ENCODE measurements around the gene DAPL1.

The DAPL1 gene, protein sequence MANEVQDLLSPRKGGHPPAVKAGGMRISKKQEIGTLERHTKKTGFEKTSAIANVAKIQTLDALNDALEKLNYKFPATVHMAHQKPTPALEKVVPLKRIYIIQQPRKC

DNA sequence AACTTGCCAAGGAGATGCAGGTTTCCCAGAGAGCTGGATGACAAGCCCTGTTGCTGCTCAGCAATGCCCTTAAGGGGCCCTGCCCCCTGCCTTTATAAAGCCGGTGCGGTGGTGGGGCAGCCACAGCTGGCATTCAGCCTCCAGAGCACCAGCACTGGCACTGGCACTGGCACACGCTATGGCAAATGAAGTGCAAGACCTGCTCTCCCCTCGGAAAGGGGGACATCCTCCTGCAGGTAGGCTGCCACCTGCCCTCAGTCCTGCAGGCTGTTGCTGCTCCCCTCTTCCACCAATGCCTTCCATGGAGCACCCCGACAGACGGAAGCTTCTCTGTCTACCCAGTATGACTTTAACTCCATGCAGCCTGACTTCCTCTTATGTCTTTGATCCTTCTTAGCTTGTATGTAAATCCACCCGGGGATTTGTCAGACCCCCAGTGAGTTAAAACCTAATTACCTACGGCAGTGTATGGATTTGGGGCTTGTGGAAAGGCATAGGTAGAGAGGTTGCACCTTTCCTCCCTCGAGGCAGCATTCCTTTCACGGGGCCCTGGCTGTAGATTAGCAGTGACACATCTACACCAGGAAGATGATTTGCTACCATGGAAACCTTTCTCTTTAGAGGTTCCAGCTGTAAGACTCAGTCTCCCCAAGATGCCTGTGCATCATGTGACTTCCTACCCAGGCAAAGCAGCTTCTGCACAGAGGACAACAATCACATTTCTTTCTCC is at the start of gene DAPL1:
Gene DAPL1, plus strand, starts transcription at position 123 of the 730 bp plus-strand sequence. Its CDS starts 56 bp downstream, at position 179.
- no peak for DNase-seq (ENCODE audit: low read depth, low spot score)

DNA sequence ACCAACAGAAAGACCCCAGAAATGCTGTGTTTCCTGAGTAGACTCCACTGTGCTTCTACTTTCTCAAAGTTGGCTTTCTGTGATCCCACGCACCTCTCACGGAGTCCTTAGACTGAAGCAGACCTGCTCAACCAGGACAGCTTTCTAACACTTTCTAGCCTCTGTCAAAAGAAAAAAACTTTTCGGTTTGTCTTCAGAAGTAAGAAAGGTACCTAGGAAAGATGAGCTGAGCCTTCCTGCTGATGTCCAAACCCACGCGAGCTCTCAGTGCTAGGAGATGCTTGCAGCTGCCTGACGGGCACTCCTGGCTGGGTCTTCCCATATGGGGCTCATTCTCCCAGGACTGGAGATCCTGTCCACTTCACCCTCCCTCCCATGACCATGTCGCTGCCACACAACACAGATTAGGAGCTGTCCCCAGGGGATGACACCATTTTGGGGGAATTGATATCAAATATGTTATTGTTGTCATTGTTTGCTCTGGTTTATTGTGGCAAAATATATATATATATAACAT is 49.2 kb upstream of the DAPL1 start:
- no peak for DNase-seq (ENCODE audit: low read depth, low spot score)

DNA sequence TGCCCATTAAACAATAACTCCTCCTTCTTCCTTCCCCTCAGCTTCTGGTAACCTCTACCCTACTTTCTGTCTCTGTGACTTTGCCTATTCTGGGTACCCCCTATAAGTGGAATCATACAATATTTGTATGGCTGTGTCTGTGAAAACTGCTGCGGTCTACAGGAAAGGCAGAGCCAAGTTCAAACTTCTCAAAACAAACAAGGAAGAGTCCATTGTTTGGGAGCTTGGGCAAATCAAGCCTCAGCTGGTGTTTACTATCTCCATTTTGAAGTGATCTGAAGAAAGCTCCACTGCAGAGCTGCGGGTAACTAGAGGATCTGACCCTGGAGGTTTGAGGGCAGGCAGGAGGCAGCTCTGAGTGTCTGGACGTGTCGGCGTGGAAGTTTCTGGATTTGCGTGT is 48.6 kb upstream of the DAPL1 start:
- DNase-seq (ENCODE audit: low read depth, low spot score) = no peak

DNA sequence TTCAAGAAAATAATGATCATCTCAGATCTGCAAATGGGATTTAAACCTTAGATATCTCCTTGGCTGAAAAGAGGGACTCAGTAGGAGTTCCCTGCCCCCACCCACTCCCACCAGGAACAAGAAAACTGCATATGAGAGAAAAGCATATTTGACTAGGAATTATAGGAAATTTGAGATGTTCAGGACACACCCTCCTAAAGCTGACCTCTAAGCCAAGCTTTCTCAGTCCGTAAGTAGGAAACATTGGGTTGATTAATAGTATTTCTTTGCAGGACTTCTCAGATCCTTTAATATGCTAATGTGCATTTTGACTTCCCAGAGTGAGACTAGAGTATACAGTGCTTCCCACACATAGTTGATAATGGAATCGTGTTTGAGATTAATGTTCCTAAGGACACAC is 47.8 kb upstream of the DAPL1 start:
- no peak for DNase-seq (ENCODE audit: low read depth, low spot score)

DNA sequence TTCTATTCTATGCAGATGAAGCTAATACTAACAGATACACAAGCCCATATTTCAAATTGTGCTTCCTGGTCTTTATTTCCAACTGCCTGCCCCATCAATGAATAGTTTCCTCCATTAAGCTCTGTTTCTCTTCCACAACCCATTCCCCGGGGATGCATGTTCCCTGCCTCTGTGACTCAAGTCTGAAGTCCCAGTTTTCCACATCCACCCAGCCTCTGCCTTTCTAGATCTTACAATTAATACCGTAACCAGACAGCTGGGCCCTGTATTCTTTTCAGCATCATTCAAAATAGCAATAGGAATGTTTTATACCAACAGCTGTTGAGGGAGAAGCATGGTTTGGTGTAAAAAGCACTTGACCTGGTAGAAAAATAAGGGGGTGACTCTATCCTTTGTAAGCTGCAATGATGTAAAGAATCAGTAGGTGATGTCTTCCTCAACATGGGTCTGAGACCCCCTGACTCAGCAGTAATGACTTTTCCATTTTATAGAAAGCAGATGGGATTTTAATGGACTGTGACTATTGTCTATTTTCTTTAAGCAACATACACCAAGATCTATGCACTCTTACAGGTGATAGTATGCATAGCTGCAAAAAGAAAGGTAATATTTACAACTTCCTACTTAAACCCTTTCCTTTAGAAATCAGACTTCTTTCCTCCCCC is 46.1 kb upstream of the DAPL1 start:
- no peak for DNase-seq (ENCODE audit: low read depth, low spot score)

DNA sequence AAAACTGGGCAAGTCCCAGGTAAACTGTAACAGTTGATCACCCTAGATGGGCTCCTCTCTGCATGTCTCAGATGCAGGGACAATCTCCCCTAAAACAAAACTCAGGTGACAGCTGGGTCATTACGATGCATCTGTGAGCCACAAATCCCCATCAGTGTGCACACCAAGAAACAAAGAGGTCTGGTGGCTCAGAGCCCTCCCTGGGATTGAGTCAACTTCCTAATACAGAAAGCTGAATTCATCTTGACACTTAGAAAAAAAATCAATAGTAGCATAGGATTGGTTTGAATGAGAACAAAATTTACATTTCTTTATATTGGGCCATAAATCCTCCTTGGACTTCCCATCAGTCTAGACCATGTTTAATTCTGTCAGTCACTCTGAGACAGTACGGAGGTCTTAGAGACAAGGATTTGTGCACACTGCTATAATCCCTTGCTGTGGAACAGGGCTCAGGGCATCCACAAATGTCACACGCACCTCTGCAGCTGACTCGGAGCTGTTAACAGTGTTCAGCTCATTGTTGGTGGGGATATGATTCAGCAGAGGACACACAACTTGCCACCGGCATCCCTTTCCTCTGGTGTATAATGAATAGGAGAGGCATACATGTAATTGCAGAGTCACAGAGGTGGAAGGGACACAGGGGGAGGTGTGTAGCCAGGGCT is 44.5 kb upstream of the DAPL1 start:
- no peak for DNase-seq (ENCODE audit: low read depth, low spot score)

DNA sequence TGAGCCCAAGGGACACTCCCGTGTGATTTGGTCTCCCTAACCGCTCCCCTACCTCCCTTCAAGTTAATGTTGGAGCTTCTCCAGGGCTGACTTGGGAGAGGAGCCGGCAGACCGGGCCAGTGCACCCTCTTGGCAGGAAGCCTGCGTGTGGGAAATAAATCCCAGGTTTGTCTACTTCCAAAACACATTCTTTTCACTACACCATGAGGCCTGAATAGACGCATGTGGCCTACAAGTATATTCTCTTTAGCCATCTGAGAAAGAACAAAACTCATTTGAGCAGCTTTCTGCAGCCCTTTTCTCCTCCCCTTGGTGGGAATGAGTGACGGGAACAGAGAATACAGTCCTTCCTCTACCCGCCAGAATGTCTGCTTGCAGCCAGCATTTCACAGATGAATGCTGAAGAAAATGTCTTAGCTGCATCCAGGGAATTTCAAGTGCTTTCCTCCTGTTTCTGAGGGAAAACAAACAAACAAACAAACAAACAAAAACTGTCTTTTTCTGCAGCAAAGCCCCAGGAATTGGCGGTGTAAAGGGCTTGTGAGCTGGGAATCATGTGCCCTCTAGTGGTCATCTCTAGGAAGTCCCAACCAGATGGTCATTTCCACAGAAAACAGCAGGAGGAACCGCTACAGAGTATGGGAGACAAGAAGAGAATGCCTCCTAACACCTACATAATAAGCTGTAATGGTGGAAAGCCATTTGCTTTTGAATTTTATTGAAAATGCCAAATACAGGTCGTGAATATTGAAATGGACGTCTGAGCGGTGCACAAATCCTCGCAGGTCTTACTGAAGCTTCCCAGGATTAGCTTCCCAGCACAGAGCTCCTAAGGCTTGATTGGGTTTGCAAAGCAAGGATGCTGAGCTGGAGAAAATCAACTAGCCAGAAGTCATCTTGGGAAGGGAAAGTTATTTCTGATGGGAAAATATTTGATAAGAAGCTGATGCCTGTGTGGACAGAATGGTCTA is 41.2 kb upstream of the DAPL1 start:
- DNase-seq (ENCODE audit: low read depth, low spot score) = no peak

DNA sequence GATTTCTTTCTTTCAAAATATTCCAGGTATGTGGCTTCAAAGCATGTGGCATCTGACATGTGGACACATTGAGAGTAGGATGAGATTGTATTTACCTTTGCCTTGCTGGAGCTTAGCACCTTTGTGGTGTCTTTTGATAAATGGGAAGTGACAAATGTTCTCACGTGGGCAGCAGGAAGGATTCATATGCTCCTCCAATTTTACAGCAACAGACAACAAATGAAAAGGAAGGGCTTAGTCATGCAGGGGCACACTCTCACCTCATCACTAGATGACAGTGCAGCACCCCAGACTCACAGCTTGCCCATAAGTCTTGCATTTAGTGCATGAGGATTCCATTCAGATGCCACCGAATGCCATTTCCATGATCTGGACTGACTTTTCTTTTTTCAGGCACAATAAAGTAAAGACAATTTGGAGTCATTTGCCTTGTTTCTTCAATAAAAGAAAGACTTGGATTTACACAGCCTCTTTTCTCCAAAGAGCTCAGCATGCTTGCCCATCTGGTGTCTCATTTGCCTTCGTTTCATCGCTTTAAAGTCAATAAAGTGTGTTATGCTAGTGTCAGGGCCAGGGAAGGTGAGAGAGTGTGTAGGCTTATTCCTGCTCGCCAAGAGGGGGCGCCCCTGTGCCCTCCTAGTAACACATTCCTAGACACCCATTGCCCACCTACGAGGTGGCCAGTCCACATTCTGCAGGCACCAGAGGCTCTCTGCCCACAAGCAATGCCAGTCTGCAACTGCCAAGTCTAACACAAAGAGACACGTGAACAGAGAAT is 39.6 kb upstream of the DAPL1 start:
- no peak for DNase-seq (ENCODE audit: low read depth, low spot score)

DNA sequence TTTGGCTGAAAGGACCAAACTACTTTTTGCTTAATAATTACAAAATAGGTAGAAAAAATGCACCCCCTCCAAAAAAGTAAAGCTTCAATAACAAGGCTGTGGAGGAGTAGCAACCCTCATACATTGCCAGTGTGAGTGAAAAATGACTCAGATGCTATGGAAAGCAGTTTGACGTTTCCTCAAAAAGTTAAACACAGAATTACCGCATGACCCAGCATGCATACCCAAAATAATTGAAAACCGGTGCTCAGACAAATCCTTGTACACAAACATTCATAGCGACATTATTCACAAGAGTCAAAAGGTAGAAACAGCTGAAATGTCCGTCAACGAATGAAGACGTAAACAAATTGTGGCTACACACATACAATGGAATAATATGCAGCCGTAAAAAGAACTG is 38.8 kb upstream of the DAPL1 start:
- no peak for DNase-seq (ENCODE audit: low read depth, low spot score)

DNA sequence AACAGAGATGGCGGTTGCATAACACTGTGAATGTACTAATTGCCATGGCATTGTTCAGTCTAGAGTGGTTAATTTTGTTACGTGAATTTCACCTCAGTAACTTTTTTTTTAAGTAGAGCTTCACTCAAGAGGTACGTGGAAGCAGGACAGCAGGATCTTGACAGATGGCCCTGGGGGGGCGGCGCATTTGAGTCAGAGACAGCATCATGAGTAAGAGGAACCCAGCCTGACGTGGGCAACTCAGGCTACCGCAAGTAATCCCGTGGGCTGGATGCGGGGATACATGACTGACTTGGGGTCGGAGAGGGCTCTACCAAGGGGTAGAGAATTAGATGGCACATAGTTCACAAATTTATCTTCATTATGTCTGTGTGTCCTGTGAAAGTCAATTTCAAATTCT is 38.1 kb upstream of the DAPL1 start:
- no peak for DNase-seq (ENCODE audit: low read depth, low spot score)

DNA sequence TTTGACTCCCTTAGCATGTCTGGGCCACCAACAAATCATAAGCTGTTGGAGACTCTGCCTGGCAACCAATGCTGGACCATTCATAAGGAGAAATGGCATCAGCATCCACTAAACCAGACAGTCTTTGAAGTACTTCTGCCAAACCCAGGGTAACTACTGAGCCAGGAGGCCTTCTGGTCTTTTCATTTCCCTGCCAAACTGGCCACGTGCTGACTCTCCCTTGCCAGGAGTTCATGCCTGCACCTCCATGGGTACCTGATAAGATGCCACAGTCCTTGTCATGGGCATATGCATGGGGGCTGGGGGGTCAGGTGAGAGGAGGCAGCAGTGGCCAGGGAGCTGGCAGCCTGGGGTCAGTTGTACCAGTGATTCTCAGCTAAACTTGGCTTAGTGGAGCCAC is 34.2 kb upstream of the DAPL1 start:
- DNase-seq (ENCODE audit: low read depth, low spot score) = no peak

DNA sequence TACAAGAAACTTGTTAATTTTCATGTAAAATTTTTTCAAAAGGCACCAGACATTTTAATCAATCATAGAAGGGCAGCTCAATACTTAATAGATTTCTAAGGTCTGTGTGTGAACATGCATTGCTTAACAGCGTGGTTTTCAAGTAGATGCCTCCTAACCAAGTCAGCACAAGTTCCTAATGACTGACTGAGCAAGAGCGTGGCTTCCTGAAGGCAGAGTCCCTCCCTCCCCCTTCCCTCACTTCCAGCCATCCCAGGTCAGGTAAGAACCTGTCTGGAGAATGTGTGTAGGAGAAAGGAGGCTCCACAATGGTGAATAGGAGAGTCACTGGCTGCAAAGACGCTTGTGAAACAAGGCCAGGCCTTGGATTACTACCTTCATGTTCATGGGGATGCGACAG is 33.5 kb upstream of the DAPL1 start:
- DNase-seq (ENCODE audit: low read depth, low spot score) = no peak

DNA sequence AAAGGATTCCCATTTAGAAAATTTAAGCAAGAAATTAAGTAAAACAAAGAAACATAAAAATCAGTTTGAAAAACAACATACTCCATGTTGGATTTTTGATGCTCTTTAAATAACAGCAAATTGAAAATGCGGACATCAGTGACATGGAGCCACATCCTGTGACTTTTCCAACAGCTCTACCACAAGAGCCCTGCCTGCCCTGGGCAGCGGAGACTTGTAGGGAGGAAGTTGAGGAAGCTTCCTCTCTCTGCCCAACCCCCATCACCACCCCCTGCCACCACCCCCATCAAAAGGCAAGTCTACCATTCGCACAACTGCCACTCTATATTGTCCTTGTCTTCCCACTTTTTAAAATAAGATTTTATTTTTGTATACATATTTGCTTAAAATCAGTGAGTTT is 32.8 kb upstream of the DAPL1 start:
- DNase-seq (ENCODE audit: low read depth, low spot score) = no peak

DNA sequence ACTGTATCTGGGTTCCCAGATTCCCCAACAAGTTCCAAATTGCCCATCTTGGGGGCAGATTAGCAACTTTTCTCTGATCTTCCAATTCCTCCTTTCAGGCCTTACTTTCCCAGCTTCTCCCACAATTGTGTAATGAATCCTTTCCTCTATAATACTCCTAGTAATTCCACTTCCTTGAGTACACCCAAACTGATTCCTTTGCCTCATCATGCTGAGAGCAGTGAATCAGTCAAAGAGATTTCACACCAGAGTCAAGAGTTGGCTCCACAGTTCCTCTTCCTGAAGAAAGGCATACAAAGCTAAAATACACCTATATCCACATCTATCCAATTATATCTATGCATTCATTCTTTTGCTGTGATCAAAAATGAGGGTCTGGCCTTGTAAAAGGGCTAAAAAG is 28.6 kb upstream of the DAPL1 start:
- no peak for DNase-seq (ENCODE audit: low read depth, low spot score)

DNA sequence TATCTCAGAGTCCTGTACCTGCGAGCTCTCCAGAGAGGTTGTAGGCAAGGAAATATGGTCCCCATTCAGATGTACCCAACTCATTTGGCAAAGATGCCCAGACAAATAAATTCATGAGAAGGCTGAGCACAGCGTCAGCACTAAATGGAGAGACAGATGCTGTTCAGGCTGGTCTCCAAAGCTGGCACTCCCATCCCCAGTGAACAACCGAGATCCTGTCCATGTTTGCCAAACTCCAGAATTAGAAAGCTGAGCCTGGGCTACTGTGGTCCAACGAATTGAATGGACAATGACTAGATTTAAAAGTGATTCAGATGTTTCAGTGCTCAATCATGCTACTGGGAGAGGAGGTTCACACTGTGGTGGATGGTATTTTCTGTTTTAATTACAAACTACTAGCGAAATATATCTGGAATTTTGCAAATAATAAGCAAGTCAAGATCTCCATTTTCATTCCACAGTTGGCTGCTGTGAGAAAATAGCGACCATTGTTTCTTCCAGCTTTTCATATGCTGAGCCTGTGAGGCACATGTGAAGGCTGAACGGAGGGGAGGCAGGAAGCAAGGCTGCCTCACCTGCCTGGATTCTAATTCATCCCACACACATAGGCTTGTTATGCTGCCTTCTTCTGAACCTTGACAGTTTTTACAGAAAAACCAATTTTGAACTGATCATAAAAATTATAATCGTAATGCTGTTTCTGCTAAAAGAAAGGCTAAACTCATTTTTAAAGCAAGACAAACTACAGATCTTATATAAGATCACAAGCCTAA is 22.6 kb upstream of the DAPL1 start:
- DNase-seq (ENCODE audit: low read depth, low spot score) = no peak

DNA sequence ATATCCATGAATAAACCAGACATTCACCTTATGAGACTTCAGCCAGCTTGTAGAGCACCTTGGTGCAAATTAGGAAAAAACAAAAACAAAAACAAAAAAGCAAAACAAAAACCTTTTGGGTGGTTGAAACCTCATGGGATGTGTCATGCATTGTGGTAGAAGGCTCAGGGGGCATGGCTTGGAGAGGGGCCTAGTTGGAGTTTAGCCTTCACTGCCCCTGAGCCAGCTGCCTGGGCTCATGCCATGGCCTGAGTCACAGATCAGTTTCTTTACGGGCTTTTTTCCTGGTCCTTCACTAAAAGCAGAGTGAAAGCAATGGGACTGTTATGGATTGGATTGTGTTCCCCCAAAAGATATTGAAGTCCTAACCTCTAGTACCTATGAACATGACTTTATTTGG is 22.0 kb upstream of the DAPL1 start:
- no peak for DNase-seq (ENCODE audit: low read depth, low spot score)

DNA sequence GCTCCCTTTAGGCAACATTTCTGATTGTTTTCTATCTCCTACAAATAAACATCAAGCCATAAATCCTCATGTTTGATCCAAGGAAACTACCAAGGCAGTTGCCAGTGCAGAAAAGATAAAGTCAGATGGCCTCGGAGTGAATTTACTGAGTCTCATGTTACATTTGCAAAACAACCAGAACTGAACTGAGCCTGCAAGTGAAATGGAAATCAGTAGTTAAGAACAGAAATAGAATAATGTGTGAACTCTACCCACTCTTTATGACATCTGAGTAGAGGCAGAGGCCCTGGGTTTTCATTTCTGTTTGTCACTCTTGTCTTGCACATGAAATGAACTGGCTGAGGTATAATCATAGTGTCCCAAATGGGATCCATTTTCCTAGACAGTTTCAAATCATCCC is 20.4 kb upstream of the DAPL1 start:
- no peak for DNase-seq (ENCODE audit: low read depth, low spot score)

DNA sequence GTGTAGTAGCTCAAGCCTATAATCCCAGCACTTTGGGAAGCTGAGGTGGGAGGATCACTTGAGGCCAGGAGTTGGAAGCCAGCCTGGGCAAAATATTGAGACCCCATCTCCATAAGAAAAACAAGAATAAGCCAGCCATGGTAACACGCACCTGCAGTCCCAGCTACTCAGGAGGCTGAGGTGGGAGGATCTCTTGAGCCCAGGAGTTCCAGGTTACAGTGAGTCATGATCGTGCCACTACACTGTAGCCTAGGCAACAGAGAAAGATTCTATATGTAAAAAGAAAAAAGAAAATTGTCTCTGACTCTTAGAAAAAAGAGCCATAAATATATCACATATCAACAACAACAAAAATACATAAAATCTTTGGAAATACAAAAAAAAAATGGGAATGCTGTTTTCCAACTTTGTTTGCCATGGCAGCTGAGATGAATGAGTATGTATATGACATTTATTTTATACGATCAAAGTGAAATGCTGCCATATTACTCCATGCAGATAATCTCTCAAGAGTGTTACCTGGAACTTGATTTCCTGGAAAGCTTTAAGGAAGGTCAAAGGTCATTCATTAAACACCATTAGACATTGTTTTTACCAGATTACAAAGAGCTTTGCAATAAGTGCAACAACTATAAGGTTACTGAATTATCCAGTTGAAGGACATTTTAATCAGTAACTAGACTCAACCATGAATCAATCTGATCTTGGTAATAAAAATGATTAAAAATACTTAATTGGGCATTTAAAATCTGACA is 19.7 kb upstream of the DAPL1 start:
- DNase-seq (ENCODE audit: low read depth, low spot score) = no peak

DNA sequence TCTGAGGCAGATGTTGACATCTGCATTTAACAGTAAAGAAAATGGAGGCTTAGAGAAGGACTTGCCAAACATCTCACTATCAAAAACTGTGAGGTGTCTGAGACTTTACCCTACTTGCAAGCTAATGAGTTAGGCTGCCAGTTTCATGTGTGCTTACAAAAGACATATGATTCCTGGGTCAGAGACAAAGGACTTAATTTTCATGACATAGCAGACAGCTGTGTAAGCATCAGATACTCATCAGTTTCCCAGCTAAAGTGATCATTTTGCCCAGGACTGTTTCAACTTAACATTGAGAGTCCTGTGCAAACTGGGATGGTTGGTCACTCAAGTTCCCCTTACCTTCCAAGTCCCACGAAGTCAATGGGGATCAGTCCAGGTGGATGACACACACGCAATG is 18.9 kb upstream of the DAPL1 start:
- no peak for DNase-seq (ENCODE audit: low read depth, low spot score)
